NCI-H748 (cell line): ENCODE data around the gene MMP15.

Experiments used
- DNase-seq: peaks from one replicate; lab custom pipeline; 2025; ENCODE audit not compliant: unreplicated experiment; lab: John Stamatoyannopoulos, UW

The MMP15 gene

GRCh38 chr16:58034774-58035173 is 9.2 kb downstream of the MMP15 start:
- no peak for DNase-seq

GRCh38 chr16:58035356-58036170 is 10.0 kb downstream of the MMP15 start:
- DNase-seq = peak; percentile 13

- no peak for DNase-seq
Measured at GRCh38 chr16:58036943-58037342, 11.4 kb downstream of the MMP15 start.

GRCh38 chr16:58037365-58038057 is 12.0 kb downstream of the MMP15 start:
- no peak for DNase-seq

GRCh38 chr16:58038219-58038641 is 12.7 kb downstream of the MMP15 start:
- DNase-seq = no peak

GRCh38 chr16:58039829-58040495 is 14.4 kb downstream of the MMP15 start:
- no peak for DNase-seq

GRCh38 chr16:58040496-58040846 is 14.9 kb downstream of the MMP15 start:
- no peak for DNase-seq

- no peak for DNase-seq
Measured at GRCh38 chr16:58040945-58041627, 15.5 kb downstream of the MMP15 start.

- DNase-seq = no peak
Measured at GRCh38 chr16:58041628-58041955, 16.0 kb downstream of the MMP15 start.

- DNase-seq = no peak
Measured at GRCh38 chr16:58042001-58042885, 16.7 kb downstream of the MMP15 start.

GRCh38 chr16:58042886-58043515 is 17.4 kb downstream of the MMP15 start:
- DNase-seq = no peak

GRCh38 chr16:58043571-58044155 is 18.1 kb downstream of the MMP15 start:
- no peak for DNase-seq

GRCh38 chr16:58044266-58045019 is 18.9 kb downstream of the MMP15 start:
- no peak for DNase-seq

GRCh38 chr16:58045096-58045495 is 19.5 kb downstream of the MMP15 start:
- DNase-seq = no peak

GRCh38 chr16:58046054-58046881 is 20.7 kb downstream of the MMP15 start:
- no peak for DNase-seq

GRCh38 chr16:58046936-58047335 is 21.4 kb downstream of the MMP15 start:
- no peak for DNase-seq

- no peak for DNase-seq
Measured at GRCh38 chr16:58047557-58048348, 22.2 kb downstream of the MMP15 start.
